Embryonic facial prominence (tissue), 1 donor: ENCODE data around the gene PKMYT1.
"Not testable (repeated sequence)": the region's sequence is repeated elsewhere in the genome, so short reads cannot be mapped to it uniquely, and the experiment has no call there.

Experiments
- DNase-seq: peaks from one replicate; pipeline ENCODE4 v3.0.0-alpha.2; 2016; ENCODE audit errors: extremely low spot score

The PKMYT1 gene

GRCh38 chr16:2960183-2961010, 19.8 kb downstream of the PKMYT1 start:
- DNase-seq = no peak

DNA sequence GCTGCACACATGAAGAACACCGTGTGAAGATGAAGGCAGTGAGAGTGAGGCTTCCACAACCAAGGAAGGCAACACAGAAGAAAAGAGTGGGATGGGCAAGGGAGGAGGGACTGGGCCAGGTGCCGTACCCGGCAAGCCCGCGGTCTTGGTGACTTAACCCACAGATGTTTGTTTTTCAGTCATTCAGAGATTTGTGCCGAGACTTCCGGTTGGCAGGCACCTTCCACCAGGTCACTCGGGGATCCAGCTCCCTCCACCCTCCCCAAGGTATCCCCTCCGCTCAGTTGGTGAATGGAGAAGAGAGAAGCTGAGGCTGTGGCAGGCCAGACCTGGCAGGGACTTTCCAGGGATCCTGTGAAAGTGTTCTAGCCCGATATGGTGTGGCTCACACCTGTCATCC, 21.0 kb downstream of the PKMYT1 start:
- DNase-seq = no peak

DNA sequence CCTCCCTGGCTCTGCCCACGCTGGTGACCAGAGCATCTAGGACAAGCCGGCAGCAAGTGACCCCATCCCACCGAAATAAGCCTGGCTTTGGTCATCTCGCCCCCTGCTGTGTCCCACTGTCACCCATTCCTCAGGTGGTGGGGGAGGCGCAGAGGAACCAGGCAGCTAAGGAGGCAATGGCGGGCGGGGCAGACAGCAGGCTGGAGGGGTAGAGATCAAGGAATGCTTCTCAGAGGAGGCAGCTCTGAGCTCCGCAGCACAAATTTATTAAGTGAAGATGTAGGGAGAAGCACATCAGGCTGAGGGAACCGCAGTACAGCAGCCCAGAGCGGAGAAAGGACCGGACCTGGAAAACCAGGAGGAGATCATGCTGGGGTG, 23.7 kb downstream of the PKMYT1 start:
- no peak for DNase-seq

- DNase-seq = no peak
Observed at GRCh38 chr16:2955779-2956578, 24.3 kb downstream of the PKMYT1 start.

- no peak for DNase-seq
Observed at GRCh38 chr16:2955438-2955778, 24.8 kb downstream of the PKMYT1 start.

- DNase-seq = no peak
Observed at GRCh38 chr16:2954656-2955381, 25.4 kb downstream of the PKMYT1 start.

DNA sequence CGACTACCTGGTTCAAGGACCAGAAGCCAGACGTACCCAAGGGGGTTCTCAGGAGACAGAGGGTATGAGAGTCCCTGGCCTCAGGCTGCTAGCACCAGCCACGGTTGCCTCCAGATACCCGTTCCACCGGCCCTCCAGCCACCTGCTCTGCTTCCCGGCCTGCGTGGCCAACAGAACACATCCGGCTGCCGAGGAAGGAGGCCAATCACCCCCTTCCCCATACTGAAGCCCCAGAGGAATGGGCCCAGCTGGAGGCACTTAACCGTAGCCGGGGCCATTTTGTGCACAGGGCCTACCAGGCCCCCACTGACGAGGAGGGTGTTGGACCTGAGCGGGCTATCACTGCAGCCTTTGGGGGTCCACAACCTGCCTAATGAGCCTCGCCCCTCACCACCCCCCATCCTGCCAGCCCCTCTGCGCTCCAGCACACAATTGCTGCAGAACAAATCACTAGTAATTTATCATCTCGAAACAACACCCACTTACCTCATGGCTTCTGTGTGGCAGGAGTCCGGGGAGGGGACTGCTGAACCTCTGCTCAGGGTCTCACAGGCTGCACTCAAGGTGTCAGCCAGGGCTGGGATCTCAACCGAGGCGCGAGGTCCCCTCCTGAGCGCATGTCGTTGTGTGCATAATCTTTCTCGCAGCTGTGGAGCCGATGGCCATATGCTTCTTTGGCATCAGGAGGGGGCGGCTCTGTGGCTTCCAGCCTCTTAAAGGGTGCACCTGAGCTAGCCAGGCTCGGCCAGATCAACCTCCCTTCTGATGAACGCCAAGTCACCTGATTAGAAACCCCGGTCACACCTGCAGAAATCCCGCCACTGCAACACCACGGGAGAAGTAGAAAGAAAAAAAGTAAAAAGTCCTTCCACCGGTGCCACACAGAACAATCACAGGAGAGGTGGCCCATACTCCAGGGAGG, 26.3 kb downstream of the PKMYT1 start:
- DNase-seq = no peak

DNA sequence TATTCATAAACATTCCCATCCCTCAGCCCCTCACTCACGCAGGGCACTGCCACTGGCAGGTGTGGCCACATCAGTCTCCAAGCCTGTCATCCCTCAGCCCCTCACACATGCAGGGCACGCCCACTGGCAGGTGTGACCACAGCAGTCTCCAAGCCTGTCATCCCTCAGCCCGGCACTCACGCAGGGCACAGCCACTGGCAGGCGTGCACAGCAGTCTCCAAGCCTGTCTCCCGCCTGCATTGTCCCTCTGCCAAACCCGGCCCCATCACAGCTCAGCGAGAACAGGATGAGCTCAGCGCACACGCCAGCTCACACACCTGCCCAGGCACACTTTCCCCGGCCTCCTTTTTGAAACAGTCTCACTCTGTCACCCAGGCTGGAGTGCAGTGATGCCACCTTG, 27.6 kb downstream of the PKMYT1 start:
- no peak for DNase-seq

GRCh38 chr16:2950773-2951172, 29.5 kb downstream of the PKMYT1 start:
- no peak for DNase-seq

- DNase-seq = no peak
Observed at GRCh38 chr16:2950353-2950724, 29.9 kb downstream of the PKMYT1 start.

GRCh38 chr16:2949705-2950352, 30.4 kb downstream of the PKMYT1 start:
- DNase-seq = no peak

GRCh38 chr16:2948807-2949704, 31.2 kb downstream of the PKMYT1 start:
- no peak for DNase-seq

- no peak for DNase-seq
Observed at GRCh38 chr16:2946649-2947048, 33.6 kb downstream of the PKMYT1 start.

DNA sequence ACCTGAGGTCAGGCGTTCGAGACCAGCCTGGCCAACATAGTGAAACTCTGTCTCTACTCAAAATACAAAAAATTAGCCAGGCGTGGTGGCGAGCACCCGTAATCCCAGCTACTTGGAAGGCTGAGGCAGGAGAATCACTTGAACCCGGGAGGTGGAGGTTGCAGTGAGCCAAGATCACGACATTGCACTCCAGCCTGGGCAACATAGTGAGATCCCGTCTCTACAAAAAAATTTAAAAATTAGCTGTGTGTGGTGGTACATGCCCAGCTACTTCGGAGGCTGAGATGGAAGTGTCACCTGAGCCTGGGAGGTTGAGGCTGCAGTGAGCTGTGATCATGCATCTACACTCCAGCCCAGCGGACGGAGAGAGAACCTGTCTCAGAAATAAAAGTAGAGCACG, 36.5 kb downstream of the PKMYT1 start:
- not testable (repeated sequence) for DNase-seq

DNA sequence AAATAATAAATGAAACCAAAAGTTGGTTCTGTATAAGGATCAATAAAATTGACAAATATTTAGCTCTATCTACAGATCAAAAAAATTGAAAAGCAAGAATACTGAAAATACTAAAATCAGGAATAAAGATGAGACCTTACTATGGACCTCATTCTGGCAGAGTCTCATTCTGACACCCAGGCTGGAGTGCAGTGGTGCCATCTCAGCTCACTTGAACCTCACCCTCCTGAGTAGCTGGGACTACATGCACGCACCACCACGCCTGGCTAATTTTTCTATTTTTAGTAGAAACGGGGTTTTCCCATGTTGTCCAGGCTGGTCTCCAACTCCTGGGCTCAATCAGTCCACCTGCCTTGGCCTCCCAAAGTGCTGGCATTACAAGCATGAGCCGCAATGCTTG, 38.2 kb downstream of the PKMYT1 start:
- no peak for DNase-seq

- no peak for DNase-seq
Observed at GRCh38 chr16:2939968-2940367, 40.3 kb downstream of the PKMYT1 start.

DNA sequence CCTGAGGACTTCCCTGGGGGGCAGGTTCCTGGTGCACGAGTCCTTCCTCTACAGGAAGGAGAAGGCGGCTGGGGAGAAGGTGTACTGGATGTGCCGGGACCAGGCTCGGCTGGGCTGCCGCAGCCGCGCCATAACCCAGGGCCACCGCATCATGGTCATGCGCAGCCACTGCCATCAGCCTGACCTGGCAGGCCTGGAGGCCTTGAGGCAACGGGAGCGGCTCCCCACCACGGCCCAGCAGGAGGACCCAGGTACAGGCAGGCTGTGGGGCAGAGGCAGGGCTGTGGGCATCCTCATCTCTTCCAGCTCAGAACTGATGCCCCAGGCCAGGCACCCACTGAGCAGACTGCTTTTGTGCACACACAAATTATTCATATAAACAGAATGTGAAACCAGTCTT, 42.0 kb downstream of the PKMYT1 start:
- no peak for DNase-seq

GRCh38 chr16:2937170-2937569, 43.1 kb downstream of the PKMYT1 start:
- DNase-seq = no peak

DNA sequence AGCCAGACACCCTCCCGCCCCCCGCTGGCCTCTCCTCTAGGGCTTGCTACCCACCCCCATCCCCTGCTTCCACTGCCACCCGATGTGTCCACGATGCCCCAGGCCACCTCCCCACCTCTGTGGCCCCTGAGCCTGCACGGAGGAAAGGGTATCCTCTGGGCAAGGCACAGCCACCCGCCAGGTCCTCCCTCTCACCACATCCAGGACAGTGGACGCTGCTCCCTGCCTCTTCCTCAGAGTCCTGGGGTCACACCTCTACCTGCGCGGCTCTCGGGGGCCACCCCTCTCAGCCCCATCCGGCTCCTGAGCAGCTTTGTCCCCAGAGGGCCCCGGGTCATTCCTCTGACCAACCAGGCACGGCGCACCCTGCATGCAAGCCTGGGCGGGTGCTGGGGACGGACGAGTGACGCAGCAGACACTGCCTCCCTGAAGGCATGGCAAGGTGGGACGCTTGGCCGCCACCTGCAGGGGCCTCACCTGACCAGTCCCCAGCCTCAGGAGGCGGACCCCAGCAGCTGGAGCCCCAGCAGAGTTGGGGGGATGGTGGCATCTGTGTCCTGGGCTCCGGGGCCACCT, 43.7 kb downstream of the PKMYT1 start:
- no peak for DNase-seq

- no peak for DNase-seq
Observed at GRCh38 chr16:2934450-2934849, 45.8 kb downstream of the PKMYT1 start.
